Activated naive CD4-positive, alpha-beta T cell (primary cell): ENCODE measurements around the gene DCANP1.
"Not testable (repeated sequence)": the region's sequence is repeated elsewhere in the genome, so short reads cannot be mapped to it uniquely, and the experiment has no call there.

Experiments
- DNase-seq, 4 experiments: peaks; one replicate each; lab custom pipeline; 2025; lab: John Stamatoyannopoulos, UW

DCANP1 gene

GRCh38 chr5:135447298-135447929, at the start of gene DCANP1:
TSS of gene DCANP1 (minus strand) at chr5:135447348. CDS start at chr5:135447108, 240 bp downstream.
- no peak for DNase-seq

- DNase-seq = not testable (repeated sequence)
Observed at GRCh38 chr5:135495531-135495930, 48.4 kb upstream of the DCANP1 start.

- DNase-seq = no peak
Observed at GRCh38 chr5:135494196-135494595, 47.0 kb upstream of the DCANP1 start.

GRCh38 chr5:135493406-135494180, 46.4 kb upstream of the DCANP1 start:
- no peak for DNase-seq

GRCh38 chr5:135492319-135492626, 45.1 kb upstream of the DCANP1 start:
- no peak for DNase-seq

- DNase-seq = no peak
Observed at GRCh38 chr5:135491552-135492318, 44.6 kb upstream of the DCANP1 start.

- DNase-seq = no peak
Observed at GRCh38 chr5:135491038-135491551, 43.9 kb upstream of the DCANP1 start.

- no peak for DNase-seq
Observed at GRCh38 chr5:135490245-135491037, 43.3 kb upstream of the DCANP1 start.

GRCh38 chr5:135489466-135490244, 42.5 kb upstream of the DCANP1 start:
- DNase-seq = no peak

- no peak for DNase-seq
Observed at GRCh38 chr5:135488727-135489465, 41.7 kb upstream of the DCANP1 start.

- DNase-seq = no peak
Observed at GRCh38 chr5:135487839-135488514, 40.8 kb upstream of the DCANP1 start.

- no peak for DNase-seq
Observed at GRCh38 chr5:135487037-135487395, 39.9 kb upstream of the DCANP1 start.

- no peak for DNase-seq
Observed at GRCh38 chr5:135486131-135487036, 39.2 kb upstream of the DCANP1 start.

GRCh38 chr5:135484674-135485086, 37.5 kb upstream of the DCANP1 start:
- DNase-seq = no peak

- no peak for DNase-seq
Observed at GRCh38 chr5:135483254-135483653, 36.1 kb upstream of the DCANP1 start.

GRCh38 chr5:135482381-135482933, 35.3 kb upstream of the DCANP1 start:
- no peak for DNase-seq

- DNase-seq = no peak
Observed at GRCh38 chr5:135481909-135482311, 34.8 kb upstream of the DCANP1 start.

GRCh38 chr5:135481387-135481786, 34.2 kb upstream of the DCANP1 start:
- no peak for DNase-seq
